ENCODE results near the gene SURF1.

- no peak for TF ChIP-seq CTCF (IDR thresholded peaks at IDR 0.05; ENCODE audit: insufficient read depth, low read length, poor library complexity, severe bottlenecking)
- no peak for TF ChIP-seq EZH2phosphoT487 (conservative IDR thresholded peaks at IDR 0.05; ENCODE audit: low read length)
These were observed 28.3 kb downstream of the SURF1 start for GRCh38 chr9:133327834-133328484.
